Measurements from ENCODE around the gene MMADHC. TPM values are rescaled to one million over a fixed set of nuclear protein-coding genes. Genes with fewer than 3 reads are reported as not detected.

The MMADHC gene
- total and polyA plus RNA-seq, 8 donors, result 34.1 to 129 (median 70.5) TPM

GRCh38 chr2:149622343-149622742, 34.8 kb upstream of the MMADHC start:
- no peak for DNase-seq
- no peak overlapping the region for H3K27ac ChIP-seq
- 88 to 100% (median 95%) methylated on average over 1 of the region's 1 CpG for WGBS, 5 donors
- H3K27me3 ChIP-seq, result no peaks in the 10 kb centered on the region
- intact Hi-C loops (cut with DNase I; ENCODE audit: low total_unique reads), result no loop called here
- H3K9me3 ChIP-seq, result no peaks in the 10 kb centered on the region
- no peaks in the 10 kb centered on the region for H3K4me1 ChIP-seq
- no peaks in the 10 kb centered on the region for H3K36me3 ChIP-seq
- no peak overlapping the region for H3K4me3 ChIP-seq
- no peak for TF ChIP-seq EP300 (IDR thresholded peaks at IDR 0.05)
- no peak for TF ChIP-seq POLR2A (IDR thresholded peaks at IDR 0.05)
- TF ChIP-seq POLR2AphosphoS5 (IDR thresholded peaks at IDR 0.05), result no peak
- TF ChIP-seq CTCF (IDR thresholded peaks at IDR 0.05), result no peak

GRCh38 chr2:149617476-149617875, 29.9 kb upstream of the MMADHC start:
- intact Hi-C loops (cut with DNase I; ENCODE audit: low total_unique reads), result no loop called here
- DNase-seq, result no peak
- TF ChIP-seq POLR2A (IDR thresholded peaks at IDR 0.05), result no peak
- no peak for TF ChIP-seq CTCF (IDR thresholded peaks at IDR 0.05)
- no peak for TF ChIP-seq EP300 (IDR thresholded peaks at IDR 0.05)
- TF ChIP-seq POLR2AphosphoS5 (IDR thresholded peaks at IDR 0.05), result no peak

DNA sequence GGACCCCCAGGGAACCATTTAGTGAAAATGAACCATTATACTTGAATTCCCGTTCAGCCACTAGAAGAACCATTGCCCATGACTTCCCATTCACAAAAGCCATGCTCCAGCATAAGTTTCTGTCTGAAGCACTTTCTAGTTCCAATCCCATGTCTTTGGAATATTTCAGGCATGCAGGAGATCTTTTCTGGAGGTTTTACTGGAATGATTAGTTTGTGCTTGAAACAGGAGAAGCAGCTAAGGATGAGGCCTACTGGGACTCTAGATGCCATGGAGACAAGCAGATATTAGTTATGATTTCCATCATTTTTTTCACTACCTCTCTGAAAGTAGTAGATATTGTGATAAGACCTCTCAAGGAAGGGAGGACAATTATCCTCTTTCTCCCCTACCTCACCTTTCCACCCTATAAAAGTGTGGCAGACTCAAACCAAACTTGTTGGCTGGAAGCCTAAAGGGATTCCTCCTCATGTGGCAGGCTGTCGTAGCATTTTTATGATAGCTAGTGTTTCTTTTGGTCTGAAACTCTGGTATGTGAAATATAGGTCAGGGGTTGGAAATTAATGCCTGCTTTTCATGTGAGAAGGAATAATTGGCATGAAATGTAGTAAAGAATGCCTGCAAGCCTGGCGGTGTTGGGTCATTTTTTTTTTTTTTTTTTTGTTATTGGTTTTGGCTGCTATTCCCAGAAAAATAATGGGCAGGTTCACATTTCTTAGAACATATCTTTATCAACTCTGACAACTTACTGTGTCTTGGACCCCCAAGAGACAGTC, 29.3 kb upstream of the MMADHC start:
- H3K9me3 ChIP-seq, result no peaks in the 10 kb centered on the region
- WGBS, 5 donors, result 56 to 71% (median 68%) methylated on average over 3 of the region's 3 CpGs
- DNase-seq, result no peak
- H3K27me3 ChIP-seq, result no peaks in the 10 kb centered on the region
- H3K36me3 ChIP-seq, result no peaks in the 10 kb centered on the region
- H3K4me1 ChIP-seq, result peaks cover 4 to 10% (median 9%) of the 10 kb centered on the region in 4 donors
- intact Hi-C loops (cut with DNase I; ENCODE audit: low total_unique reads), result no loop called here
- TF ChIP-seq POLR2A (IDR thresholded peaks at IDR 0.05) (no peak), EP300 (IDR thresholded peaks at IDR 0.05) (no peak), POLR2AphosphoS5 (IDR thresholded peaks at IDR 0.05) (no peak), CTCF (IDR thresholded peaks at IDR 0.05) (no peak)
- no peak overlapping the region for H3K4me3 ChIP-seq
- H3K27ac ChIP-seq, result no peak overlapping the region

More at GRCh38 chr2:149617476-149617875, 29.9 kb upstream of the MMADHC start:
- no peaks in the 10 kb centered on the region for H3K36me3 ChIP-seq
- no peaks in the 10 kb centered on the region for H3K9me3 ChIP-seq
- H3K27ac ChIP-seq, result no peak overlapping the region
- no peaks in the 10 kb centered on the region for H3K27me3 ChIP-seq
- no peak overlapping the region for H3K4me3 ChIP-seq
- H3K4me1 ChIP-seq, result peaks cover 0 to 4% (median 2%) of the 10 kb centered on the region in 4 donors

DNA sequence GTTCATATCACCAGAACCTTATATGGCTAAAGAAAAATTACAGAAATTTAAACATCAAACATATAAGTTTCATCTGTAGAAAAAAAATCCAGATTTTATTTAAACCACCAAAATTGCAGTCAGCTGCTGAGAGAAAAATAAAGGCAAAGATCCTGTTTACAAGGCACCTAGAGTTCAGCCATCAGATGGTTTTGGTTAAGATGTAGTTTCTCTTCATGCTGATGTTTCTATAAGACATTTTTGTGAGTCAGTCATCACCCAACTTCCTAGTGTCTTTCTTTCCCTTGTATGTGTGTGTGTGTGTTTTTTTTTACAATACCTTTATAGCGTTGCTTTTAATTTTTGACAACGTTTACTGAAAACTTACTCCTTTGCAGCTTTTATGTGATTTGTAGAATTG, 26.1 kb upstream of the MMADHC start:
- H3K4me3 ChIP-seq, result no peak overlapping the region
- 80 to 97% (median 91%) methylated on average over 2 of the region's 2 CpGs for WGBS, 5 donors
- no peaks in the 10 kb centered on the region for H3K36me3 ChIP-seq
- H3K27ac ChIP-seq, result no peak overlapping the region
- TF ChIP-seq CTCF (IDR thresholded peaks at IDR 0.05) (no peak), POLR2AphosphoS5 (IDR thresholded peaks at IDR 0.05) (no peak), EP300 (IDR thresholded peaks at IDR 0.05) (no peak), POLR2A (IDR thresholded peaks at IDR 0.05) (no peak)
- DNase-seq, result no peak
- no peaks in the 10 kb centered on the region for H3K27me3 ChIP-seq
- H3K9me3 ChIP-seq, result no peaks in the 10 kb centered on the region
- intact Hi-C loops (cut with DNase I; ENCODE audit: low total_unique reads), result no loop called here
- peaks cover 4 to 15% (median 11%) of the 10 kb centered on the region in 4 donors for H3K4me1 ChIP-seq
